K562 (cell line): Measurements from ENCODE around the gene UBE2A. TPM values are rescaled to one million over a fixed set of nuclear protein-coding genes. Genes with fewer than 3 reads are reported as not detected.

Experiments
- HMGN3 ChIP-seq: IDR thresholded peaks from 2 replicates; pipeline ENCODE4 v1.6.1; 2011; ENCODE audit warnings: borderline replicate concordance, low read depth, mild to moderate bottlenecking, mixed read lengths, low read length; ENCODE audit not compliant: insufficient read length; ENCODE audit errors: extremely low read depth
- RBM22 ChIP-seq: fragments of 200-400 bp; formaldehyde crosslinking; IDR thresholded peaks from 2 replicates; pipeline ENCODE4 v1.6.1; 2018; ENCODE audit warnings: low read length, low read depth; ENCODE audit not compliant: poor library complexity, severe bottlenecking
- SRSF3 ChIP-seq: fragments of 200-400 bp; formaldehyde crosslinking; IDR thresholded peaks from 2 replicates; pipeline ENCODE4 v1.6.1; 2016; ENCODE audit warnings: mild to moderate bottlenecking, low read length, moderate library complexity; ENCODE audit not compliant: insufficient read depth
- TEAD1 ChIP-seq, 2 experiments: fragments of 450-650 bp in 1 of 2; sonication (generic) in 1 of 2; formaldehyde crosslinking; IDR thresholded peaks; 2 replicates each; pipeline versions ENCODE4 v1.4.0 to v1.8.0; 2020 to 2022; ENCODE audit warnings: mild to moderate bottlenecking in 2 of 2, missing genetic modification reagents in 1 of 2
- ZNF79 ChIP-seq: fragments of 250-450 bp; sonication (Bioruptor Pico); IDR thresholded peaks from 2 replicates; pipeline ENCODE4 v1.4.0; 2020; ENCODE audit warnings: low read depth, mild to moderate bottlenecking, moderate library complexity
- ZNF830 ChIP-seq: fragments of 250-450 bp; sonication (Bioruptor Pico); IDR thresholded peaks from 2 replicates; pipeline ENCODE4 v1.5.0; 2021; ENCODE audit warnings: mild to moderate bottlenecking
- polyA plus RNA-seq, 8 experiments: library from polyadenylated mRNA; depleted of rRNA in 4 of 8; stranded (reverse) in 5 of 8; unstranded in 3 of 8; fragments of >200 nt; fragmentation: Nextera tagmentation in 2 of 8; fragmentation: Illumina TruSeq in 1 of 8; extraction: Ambion mirVana in 2 of 8; extraction: Trizol in 1 of 8; gene quantifications; 2 replicates each; pipeline versions ENCODE4 v1.2.1 to v1.2.3, GENCODE V29; 2011 to 2014; ENCODE audit warnings: inconsistent platforms in 1 of 8, missing spikeins in 1 of 8
- total RNA-seq, 7 experiments: library from RNA; depleted of rRNA in 6 of 7; stranded (reverse); fragments of >200 nt in 6 of 7; fragmentation: Illumina TruSeq in 2 of 7; extraction: Trizol in 2 of 7; gene quantifications; 2 replicates each; pipeline versions ENCODE4 v1.2.1 to v1.2.3, GENCODE V29; 2011 to 2021; ENCODE audit warnings: low replicate concordance in 1 of 7
- TF ChIP-seq, protein P1 (sequence below): fragments of 450-650 bp; conservative IDR thresholded peaks from 2 replicates; pipeline ENCODE4 v1.6.1; 2016; ENCODE audit warnings: missing genetic modification characterization, low read depth, mild to moderate bottlenecking, control low read depth, missing compliant biosample characterization
- TF ChIP-seq, protein P2 (sequence below), 2 experiments: fragments of 450-650 bp in 1 of 2; IDR thresholded peaks; 2 replicates each; pipeline ENCODE4 v1.6.1; 2011 to 2017; ENCODE audit warnings: low read depth in 2 of 2, antibody characterized with exemption in 1 of 2, borderline replicate concordance in 1 of 2, low read length in 1 of 2, mild to moderate bottlenecking in 1 of 2, mixed read lengths in 1 of 2; ENCODE audit not compliant: control insufficient read depth in 1 of 2
- TF ChIP-seq, protein P3 (sequence below), 3 experiments: fragments of 200-800 bp in 1 of 3; fragments of 250-450 bp in 1 of 3; fragments of 450-650 bp in 1 of 3; sonication (Bioruptor Pico) in 1 of 3; sonication (Bioruptor generic) in 1 of 3; formaldehyde crosslinking in 1 of 3; IDR thresholded peaks; 2 replicates each; pipeline versions ENCODE4 v1.6.1 to v1.8.0; 2016 to 2022; ENCODE audit warnings: mild to moderate bottlenecking in 2 of 3, missing genetic modification characterization in 2 of 3, missing compliant biosample characterization in 1 of 3, moderate library complexity in 1 of 3
- TF ChIP-seq, protein P4 (sequence below): sonication (generic); formaldehyde crosslinking; IDR thresholded peaks from 2 replicates; pipeline ENCODE4 v1.8.0; 2022; ENCODE audit warnings: mild to moderate bottlenecking, missing genetic modification reagents
- TF ChIP-seq, protein P5 (sequence below), 3 experiments: IDR thresholded peaks in 2 of 3; conservative IDR thresholded peaks in 1 of 3; 2 replicates each; pipeline ENCODE4 v1.5.1; 2011 to 2012; ENCODE audit warnings: low read length in 3 of 3, mild to moderate bottlenecking in 3 of 3, control low read depth in 2 of 3, improper control_type of control experiment in 1 of 3, inconsistent platforms in 1 of 3, low read depth in 1 of 3, mixed read lengths in 1 of 3, moderate library complexity in 1 of 3; ENCODE audit not compliant: insufficient read depth in 2 of 3

UBE2A gene
- total and polyA plus RNA-seq, 9 of the 15 experiments (the other 6 are each of a cell fraction or from before 2014, with no cell fraction given) = 21.6 to 87.6 (median 47.8) TPM

DNA sequence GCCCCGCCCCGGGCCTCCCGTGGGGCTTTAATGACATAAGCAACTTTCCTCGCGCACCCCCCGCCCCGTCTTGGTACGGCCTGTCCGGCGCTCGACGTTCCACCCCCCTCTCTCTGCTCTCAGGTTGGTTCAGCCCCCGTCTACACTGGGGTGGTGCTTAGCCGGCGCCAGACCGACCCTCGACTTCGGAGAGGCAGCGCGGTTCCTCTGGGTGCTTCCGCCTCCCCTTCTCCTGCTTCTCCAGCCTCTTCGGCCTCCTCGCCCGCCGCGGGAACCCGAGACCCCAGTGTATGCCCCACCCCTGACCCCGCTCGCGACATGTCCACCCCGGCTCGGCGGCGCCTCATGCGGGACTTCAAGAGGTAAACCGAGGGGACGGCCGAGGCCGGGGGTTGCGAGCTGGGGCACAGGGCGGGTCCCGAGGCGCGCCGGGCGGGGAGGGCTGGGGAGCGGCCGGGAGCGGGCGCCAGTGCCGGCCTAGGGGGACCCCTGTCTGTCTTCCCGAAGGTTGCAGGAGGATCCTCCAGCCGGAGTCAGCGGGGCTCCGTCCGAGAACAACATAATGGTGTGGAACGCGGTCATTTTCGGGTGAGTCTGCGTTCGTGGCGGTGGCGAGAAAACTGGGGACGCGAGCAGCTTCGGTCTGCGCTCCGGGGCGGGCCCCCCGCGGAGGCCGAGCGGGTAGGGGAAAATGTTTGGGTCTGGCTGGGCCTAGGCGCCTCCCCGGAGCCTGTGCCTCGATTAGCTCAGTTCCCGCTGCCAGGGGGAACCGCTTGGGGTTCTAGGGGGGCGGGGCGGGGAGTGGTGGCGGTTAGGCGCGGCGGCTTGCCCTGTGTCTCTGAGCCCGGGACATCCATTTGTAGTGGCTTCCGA, at the start of gene UBE2A (continued):
- TF ChIP-seq, protein P1, sequence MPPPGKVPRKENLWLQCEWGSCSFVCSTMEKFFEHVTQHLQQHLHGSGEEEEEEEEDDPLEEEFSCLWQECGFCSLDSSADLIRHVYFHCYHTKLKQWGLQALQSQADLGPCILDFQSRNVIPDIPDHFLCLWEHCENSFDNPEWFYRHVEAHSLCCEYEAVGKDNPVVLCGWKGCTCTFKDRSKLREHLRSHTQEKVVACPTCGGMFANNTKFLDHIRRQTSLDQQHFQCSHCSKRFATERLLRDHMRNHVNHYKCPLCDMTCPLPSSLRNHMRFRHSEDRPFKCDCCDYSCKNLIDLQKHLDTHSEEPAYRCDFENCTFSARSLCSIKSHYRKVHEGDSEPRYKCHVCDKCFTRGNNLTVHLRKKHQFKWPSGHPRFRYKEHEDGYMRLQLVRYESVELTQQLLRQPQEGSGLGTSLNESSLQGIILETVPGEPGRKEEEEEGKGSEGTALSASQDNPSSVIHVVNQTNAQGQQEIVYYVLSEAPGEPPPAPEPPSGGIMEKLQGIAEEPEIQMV = no peak
- TF ChIP-seq, protein P2, sequence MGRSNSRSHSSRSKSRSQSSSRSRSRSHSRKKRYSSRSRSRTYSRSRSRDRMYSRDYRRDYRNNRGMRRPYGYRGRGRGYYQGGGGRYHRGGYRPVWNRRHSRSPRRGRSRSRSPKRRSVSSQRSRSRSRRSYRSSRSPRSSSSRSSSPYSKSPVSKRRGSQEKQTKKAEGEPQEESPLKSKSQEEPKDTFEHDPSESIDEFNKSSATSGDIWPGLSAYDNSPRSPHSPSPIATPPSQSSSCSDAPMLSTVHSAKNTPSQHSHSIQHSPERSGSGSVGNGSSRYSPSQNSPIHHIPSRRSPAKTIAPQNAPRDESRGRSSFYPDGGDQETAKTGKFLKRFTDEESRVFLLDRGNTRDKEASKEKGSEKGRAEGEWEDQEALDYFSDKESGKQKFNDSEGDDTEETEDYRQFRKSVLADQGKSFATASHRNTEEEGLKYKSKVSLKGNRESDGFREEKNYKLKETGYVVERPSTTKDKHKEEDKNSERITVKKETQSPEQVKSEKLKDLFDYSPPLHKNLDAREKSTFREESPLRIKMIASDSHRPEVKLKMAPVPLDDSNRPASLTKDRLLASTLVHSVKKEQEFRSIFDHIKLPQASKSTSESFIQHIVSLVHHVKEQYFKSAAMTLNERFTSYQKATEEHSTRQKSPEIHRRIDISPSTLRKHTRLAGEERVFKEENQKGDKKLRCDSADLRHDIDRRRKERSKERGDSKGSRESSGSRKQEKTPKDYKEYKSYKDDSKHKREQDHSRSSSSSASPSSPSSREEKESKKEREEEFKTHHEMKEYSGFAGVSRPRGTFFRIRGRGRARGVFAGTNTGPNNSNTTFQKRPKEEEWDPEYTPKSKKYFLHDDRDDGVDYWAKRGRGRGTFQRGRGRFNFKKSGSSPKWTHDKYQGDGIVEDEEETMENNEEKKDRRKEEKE (IDR thresholded peaks at IDR 0.05; ENCODE audit: borderline replicate concordance in 1 of 2, control insufficient read depth in 1 of 2, low read depth in 2 of 2, low read length in 1 of 2) = peak in 1 of 2 experiments; percentile 89; a peak in 2 of 4 replicates
- TF ChIP-seq, protein P3, sequence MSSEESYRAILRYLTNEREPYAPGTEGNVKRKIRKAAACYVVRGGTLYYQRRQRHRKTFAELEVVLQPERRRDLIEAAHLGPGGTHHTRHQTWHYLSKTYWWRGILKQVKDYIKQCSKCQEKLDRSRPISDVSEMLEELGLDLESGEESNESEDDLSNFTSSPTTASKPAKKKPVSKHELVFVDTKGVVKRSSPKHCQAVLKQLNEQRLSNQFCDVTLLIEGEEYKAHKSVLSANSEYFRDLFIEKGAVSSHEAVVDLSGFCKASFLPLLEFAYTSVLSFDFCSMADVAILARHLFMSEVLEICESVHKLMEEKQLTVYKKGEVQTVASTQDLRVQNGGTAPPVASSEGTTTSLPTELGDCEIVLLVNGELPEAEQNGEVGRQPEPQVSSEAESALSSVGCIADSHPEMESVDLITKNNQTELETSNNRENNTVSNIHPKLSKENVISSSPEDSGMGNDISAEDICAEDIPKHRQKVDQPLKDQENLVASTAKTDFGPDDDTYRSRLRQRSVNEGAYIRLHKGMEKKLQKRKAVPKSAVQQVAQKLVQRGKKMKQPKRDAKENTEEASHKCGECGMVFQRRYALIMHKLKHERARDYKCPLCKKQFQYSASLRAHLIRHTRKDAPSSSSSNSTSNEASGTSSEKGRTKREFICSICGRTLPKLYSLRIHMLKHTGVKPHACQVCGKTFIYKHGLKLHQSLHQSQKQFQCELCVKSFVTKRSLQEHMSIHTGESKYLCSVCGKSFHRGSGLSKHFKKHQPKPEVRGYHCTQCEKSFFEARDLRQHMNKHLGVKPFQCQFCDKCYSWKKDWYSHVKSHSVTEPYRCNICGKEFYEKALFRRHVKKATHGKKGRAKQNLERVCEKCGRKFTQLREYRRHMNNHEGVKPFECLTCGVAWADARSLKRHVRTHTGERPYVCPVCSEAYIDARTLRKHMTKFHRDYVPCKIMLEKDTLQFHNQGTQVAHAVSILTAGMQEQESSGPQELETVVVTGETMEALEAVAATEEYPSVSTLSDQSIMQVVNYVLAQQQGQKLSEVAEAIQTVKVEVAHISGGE (CRISPR knock-in tag; IDR thresholded peaks at IDR 0.05) = peak in 1 of 3 experiments; percentile 28; a peak in 1 of 6 replicates
- TF ChIP-seq HMGN3 (peak; percentile 66), TEAD1 (CRISPR knock-in tag; IDR thresholded peaks at IDR 0.05) (peak in 1 of 2 experiments; percentile 57; a peak in 1 of 4 replicates), ZNF79 (CRISPR knock-in tag) (no peak), SRSF3 (no peak), RBM22 (peak; percentile 26), ZNF830 (CRISPR knock-in tag) (no peak)
- TF ChIP-seq, protein P4, sequence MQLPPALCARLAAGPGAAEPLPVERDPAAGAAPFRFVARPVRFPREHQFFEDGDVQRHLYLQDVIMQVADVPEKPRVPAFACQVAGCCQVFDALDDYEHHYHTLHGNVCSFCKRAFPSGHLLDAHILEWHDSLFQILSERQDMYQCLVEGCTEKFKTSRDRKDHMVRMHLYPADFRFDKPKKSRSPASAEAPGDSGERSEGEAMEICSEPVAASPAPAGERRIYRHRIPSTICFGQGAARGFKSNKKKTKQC (CRISPR knock-in tag) = peak; percentile 31; the same call in 1 of the 2 replicates
- TF ChIP-seq, protein P5, sequence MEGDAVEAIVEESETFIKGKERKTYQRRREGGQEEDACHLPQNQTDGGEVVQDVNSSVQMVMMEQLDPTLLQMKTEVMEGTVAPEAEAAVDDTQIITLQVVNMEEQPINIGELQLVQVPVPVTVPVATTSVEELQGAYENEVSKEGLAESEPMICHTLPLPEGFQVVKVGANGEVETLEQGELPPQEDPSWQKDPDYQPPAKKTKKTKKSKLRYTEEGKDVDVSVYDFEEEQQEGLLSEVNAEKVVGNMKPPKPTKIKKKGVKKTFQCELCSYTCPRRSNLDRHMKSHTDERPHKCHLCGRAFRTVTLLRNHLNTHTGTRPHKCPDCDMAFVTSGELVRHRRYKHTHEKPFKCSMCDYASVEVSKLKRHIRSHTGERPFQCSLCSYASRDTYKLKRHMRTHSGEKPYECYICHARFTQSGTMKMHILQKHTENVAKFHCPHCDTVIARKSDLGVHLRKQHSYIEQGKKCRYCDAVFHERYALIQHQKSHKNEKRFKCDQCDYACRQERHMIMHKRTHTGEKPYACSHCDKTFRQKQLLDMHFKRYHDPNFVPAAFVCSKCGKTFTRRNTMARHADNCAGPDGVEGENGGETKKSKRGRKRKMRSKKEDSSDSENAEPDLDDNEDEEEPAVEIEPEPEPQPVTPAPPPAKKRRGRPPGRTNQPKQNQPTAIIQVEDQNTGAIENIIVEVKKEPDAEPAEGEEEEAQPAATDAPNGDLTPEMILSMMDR (IDR thresholded peaks at IDR 0.05 in 2 of 3, conservative IDR thresholded peaks at IDR 0.05 in 1 of 3; ENCODE audit: insufficient read depth in 2 of 3, low read depth in 1 of 3, low read length in 3 of 3) = peak; percentile 49 to 65 (median 56); a peak in 5 of 6 replicates
